ENCODE results near the gene ZBTB9.

Gene ZBTB9

DNA sequence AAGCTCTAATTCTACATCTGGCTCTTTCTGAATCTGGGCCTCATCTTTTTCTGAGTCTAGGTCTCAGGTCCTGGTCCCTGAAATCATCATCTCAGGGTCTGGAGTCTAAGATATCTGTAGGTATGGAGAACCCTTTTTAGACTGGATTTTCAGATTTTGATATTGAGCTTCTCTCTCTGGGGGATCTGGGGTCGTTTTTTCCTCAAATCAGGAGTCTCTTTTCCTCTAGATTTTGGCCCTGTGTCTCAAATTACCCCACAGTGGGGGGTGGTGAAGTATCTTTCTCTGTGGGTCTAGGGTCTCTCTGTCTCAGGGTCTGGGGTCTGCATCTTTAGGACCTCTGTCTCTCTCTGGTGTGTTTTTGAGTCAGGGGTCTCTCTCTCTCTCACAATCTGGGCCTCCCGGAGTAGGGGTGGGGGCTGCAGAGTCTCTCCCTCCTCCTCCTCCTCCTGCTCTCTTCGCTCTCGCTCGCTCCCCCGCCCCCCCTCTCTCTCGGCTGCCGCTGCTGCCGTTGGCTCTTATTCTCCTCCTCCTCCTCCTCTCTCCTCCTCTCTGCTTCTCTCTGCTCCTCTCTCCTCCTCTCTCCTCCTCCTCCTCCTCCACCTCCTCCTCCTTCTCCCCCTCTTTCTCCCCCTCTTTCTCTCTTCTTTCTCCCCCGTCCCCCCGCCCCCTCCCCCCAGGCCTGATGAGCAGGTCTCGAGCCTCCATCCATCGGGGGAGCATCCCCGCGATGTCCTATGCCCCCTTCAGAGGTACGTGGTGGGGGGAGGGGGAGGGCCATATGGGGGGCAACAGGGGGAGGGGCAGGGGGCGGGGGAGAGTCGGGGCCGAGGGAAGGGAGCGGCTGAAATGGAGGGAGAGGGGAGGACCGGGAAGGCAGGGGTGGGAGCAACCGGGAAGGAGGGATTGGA lies 34.5 kb upstream of the ZBTB9 start, which contains the start of gene SYNGAP1:
Gene SYNGAP1, plus strand, starts transcription at position 486 of the 911 bp plus-strand sequence. Its CDS starts 200 bp downstream, at position 686.
- peak; percentile 71 for DNase-seq

DNA sequence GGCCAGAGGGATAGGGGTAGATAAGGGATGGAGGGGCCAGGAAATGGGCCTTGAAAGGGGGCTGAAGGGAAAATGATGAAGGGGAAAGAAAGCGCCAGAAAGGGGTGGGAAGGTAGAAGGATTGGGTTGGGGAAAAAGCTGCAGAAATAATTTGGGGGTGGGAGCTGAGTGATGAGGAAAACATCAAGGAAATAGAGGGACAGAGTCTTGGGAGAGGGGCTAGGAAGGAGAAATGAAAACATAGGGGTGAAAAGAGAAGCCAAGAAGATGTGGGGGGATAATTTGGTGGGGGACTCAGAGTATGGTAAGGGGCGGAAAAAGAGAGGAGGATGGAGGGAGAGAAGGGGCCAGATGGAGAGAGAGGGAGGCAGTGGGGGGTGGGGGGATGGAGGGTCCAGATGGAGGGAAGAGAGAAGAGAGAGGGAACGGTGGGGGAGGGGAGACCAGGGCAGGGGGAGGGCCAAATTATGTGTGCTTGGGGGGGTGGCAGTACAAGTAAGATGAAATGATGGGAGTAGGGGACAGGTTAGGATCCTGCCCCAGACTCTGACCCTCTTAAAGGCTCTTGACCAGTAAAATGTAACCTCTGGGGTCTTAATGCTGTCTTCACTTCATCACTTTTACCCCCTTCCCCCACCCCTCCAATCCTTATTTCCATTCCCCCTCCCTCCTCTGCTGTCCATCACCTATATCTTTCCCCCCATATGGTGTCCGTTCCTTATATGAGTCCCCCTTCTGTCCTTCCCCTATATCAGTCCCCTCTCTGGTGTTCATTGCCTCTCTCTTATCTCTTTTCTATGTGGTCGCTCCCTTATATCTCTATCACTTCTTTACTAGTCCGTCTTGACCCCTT lies 33.7 kb upstream of the ZBTB9 start:
- no peak for DNase-seq

DNA sequence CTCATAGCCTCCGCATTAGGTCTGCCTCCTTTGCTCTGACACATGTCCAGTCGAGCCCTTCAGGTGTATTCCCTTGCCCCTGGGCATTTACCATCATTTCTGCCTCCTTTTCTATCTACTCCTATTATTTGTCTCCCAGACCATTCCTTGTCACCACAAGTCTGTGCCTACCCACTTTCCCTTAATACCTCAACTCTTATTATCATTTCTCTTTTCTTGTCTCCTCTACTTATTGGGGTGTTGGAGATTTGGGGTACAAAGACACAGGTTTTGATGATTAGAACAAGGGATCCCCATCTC lies 33.1 kb upstream of the ZBTB9 start:
- DNase-seq, result no peak

DNA sequence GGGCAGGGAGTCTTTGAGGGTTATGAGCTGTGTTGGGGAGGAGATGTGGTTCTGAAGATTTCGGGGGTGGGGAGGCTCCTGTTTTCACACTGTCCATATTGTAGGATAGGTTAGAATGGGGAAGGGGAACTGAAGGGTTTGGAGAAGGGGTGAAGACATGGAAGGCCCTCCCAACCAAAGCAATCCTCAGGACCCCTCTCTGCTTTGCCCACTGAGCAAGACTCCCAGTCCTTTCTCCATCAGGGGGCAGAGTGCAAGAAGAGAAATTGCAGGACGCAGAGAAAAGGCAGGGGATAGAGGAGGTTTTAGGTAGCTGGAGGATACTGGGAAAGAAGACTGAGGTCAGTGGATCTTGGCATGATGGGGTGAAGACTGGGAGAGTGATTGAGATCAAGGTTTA lies 30.6 kb upstream of the ZBTB9 start:
- no peak for DNase-seq

DNA sequence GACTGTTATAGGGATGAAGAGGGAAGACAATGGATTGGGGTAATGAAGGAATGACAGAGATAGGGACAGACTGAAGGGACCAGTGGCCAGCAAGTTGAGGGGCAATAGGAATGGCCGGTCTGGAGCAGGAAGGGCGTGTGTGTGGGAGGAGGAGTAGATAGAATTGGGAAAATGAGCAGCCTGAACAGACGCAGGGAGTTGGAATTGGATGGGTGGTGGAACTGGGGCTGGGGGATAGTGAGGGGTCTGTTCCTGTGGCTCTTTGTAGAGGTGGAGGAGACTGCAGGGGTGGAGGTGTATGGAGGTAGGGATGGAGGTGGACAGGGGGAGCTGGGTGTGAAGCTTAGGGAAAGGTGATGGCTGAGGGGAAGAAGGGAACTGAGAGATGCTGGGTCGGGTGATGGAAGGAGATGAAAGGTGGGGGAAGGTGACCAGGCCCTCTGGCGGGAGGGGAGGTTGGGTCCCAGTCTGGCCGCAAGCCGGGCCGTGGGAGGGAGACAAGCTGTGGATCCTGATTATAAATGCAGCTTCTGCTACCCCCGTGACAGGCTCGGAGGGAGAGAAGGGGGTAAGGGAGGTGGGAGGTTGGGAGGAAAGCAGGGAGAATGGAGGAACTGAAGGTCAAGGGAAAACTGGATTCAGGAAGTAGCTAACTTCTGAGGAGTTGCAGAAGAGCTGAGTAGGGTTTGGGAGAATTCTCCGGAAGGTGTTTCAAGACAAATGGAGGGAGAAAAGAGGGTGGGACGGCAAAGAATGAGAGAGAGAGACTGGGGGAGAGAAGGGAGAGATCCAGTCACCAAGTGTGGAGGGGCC lies 29.3 kb upstream of the ZBTB9 start:
- DNase-seq, result no peak

DNA sequence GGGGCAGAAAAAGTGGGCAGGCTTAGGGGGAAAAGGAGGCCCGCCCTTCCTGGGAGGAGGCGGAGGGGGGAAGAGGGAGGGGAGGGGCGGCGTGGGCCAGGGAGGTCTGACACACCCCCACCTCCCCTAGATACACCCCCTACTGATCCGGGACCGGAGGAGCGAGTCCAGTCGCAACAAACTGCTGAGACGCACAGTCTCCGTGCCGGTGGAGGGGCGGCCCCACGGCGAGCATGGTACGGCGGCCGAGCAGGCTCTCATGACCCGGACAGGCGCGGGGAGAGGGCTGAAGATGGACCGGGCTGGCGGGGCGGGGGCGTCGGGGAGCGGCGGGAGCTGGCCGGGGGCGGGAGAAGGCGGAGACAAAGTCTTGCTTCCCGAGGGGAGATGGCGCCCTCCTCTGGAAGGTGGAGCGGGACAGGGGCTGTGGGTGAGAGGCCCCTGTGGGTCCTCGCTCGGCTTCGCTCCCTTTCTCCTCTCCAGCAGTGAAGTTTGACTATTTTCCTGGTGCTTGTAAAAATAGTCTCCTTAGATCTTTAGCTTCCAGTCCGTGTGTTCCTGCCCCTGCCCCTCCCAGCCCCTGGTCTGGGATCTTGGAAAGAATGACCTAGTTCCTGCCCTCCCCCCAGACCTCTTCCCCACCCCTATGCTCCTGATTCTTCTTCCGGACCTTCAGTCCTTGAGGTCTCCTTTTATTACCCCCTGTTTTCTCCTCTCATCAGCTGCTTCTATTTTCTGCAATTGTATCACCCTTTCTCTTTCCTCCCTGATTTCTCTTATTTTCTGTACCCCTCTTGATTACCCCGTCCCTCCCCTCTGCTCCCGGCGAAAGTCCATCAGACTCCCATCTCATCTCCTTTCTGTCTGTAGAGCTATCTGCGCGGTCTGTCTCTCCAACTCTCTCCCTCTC lies 28.5 kb upstream of the ZBTB9 start:
- DNase-seq, result peak; percentile 91

DNA sequence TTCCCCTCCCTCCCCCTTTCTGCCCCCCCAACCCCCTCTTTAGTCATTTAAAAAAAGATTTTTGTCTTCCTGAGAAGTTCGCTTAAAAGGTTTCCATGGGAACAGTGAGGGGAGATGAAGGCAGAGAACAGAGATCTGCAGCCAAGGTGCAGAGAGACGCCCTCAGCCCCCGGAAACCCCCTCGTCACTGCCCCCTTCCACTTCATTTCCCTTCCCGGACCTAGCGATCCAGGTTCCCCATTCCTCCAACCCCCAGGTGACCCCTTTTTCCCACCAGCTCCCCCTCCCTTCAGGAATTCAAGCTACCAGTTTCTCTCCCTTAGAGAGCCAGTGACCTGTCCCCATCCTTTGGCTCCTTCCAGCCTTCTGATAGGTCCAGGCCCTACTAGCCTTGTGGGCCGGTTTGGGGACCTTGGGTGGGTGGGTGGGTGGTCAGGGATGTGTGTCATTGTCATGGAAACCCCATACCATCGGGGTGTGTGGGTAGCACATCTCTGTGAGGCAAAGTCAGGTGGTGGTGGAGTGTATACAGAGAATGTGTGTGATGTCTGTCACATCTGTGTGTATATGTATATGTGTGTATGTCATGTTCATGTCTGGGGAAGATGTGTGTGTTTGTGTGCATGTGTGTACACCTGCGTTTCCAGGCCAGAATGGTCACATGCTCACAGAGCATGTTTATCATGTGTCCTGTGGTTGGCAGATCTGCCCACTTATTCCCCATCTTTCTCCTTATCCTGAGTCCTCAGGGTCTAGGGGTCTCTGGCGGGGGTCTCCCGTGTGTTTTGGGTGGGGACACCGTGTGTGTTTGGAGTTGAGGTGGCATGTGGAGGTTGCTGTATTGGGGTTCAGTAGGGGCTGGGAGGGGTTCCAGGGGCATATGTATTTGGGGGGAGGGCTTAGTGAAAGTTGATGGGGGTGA lies 27.5 kb upstream of the ZBTB9 start:
- DNase-seq, result peak; percentile 31

DNA sequence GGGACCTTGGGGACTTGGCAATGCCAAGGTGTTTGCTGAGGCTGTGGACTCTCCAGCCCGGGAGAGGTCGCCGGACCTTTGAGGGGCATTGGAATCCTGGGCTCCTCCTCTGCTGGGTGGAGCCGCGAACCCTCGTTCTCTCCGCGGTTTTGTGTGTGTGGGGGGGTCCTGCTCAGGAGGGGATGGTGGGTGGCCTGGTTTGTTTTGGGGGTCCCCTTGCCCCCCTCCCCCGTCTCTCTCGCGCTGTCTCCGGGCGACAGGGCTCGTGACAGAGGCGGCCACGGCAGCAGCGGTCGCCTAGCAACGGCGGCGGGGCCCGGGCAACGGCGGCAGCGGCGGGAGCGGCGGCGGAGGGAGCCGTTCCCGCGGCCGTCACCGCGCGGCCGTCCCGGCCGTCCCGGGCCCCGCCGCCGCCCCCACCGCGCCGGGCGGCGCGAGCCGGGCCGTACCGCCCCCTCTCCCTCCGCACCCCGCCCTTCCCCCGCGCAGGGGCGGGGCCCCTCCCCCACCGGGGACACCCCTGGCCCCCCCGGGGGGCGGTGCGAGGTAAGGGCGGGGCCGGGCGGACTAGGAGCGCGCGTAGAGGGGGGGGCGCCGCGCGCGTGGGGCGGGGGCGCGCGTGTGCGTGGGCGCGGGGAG lies 26.7 kb upstream of the ZBTB9 start:
- peak; percentile 78 for DNase-seq

DNA sequence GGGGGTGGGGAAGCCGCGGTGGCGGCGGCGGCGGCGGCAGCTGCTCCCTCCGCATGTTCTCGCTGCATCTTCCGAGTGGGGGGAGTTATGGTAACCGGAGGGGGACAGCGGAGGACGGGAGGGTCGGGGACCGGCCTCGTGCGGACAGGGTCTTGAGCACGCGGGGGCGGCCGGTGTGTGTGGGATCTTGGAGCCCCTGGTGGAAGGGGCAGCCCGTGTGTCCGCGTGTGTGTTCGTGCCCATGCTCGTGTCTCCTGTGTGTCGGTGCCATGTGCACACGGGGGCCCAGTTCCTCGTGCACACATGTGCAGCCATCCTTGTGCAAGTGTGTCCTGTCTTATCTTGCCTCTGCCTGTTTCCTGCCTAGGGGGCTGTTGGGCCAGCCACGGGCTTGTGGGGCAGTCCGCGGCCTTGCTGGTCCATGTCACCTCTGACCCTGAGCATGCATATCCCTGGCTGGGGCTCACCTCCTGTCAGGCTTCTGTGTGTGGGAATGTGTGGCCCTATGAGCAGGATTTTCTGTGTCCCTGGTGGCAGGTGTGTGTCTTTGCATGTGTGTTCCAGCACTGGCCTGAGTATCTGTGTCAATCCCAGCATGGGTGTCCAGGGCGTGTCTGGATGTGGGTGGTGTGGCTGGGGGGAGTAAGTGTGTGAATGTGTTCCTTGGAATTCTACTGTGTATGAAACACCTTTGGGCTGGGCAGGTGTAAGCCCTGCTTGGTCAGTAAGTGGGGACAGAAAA lies 26.0 kb upstream of the ZBTB9 start:
- peak; percentile 40 for DNase-seq

DNA sequence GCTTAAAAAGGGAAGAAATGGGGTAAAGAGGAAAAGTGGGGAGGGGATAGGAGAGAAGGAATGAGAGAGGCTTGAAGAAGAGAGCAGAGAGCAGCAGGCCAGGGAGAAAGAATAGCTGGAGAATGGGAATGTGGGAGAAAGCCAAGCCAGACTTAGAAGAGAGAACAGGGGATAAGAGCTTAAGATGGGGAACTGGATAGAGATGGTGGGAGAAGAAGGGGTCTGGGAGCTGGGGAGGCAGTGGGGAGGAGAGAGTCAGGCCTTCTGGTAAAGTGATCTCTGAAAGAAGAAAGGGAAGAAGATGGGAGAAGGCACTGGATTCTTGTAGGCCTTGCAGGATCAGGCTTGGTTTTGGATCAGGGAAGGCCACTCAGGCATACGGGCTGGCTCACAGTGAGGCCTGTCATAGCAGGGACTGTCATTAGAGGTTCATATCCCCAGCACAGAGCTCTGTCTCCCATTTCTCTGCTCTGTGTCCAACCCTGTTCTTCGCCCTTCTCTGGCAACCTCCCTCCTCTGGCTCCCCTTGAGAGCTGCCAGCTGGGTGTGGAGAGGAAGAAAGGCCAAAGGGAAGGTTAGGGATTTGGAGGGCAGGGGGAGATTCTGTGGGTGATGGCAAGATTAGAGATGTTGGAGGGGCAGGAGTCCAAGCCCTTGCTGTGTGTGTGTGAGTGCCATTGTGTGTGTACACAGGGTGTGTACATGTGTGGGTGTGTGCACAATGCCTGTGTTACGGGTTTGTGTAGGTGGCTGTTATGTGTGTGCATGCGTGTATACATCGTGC lies 25.2 kb upstream of the ZBTB9 start:
- DNase-seq, result no peak

DNA sequence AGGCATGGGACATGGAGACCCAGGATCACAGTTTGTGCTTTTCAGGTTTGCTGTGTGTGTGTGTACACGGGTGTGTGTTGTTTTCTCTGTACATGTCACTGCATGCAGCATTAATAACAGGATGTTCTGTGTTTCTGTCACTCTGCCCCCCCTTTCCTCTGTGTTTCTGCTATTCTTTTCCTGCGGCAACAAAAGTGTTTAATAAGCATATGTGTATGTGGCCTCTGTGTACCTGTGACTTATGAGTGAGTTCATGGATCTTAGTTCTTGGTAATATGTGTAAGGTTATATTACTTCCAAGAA lies 24.7 kb upstream of the ZBTB9 start:
- DNase-seq, result peak; percentile 46

DNA sequence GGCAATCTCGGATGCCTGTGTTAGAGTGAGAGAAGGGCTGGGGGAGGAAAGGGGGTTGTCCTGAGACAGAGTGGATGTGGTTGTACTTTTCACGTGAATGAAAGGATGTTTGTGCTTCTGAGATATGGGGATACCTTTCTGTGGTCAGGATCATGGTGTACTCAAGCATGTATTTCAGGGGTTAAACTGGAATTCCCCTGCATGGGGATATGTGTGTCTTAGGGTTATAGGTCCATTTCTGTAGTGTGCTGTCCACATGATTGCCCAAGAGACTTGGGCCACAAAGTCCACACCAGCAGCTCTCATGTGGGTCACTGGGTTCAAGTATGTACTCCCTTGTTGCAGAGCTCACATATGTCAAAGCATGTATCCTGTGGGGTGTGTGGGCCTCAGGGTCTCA lies 24.0 kb upstream of the ZBTB9 start:
- DNase-seq, result no peak

DNA sequence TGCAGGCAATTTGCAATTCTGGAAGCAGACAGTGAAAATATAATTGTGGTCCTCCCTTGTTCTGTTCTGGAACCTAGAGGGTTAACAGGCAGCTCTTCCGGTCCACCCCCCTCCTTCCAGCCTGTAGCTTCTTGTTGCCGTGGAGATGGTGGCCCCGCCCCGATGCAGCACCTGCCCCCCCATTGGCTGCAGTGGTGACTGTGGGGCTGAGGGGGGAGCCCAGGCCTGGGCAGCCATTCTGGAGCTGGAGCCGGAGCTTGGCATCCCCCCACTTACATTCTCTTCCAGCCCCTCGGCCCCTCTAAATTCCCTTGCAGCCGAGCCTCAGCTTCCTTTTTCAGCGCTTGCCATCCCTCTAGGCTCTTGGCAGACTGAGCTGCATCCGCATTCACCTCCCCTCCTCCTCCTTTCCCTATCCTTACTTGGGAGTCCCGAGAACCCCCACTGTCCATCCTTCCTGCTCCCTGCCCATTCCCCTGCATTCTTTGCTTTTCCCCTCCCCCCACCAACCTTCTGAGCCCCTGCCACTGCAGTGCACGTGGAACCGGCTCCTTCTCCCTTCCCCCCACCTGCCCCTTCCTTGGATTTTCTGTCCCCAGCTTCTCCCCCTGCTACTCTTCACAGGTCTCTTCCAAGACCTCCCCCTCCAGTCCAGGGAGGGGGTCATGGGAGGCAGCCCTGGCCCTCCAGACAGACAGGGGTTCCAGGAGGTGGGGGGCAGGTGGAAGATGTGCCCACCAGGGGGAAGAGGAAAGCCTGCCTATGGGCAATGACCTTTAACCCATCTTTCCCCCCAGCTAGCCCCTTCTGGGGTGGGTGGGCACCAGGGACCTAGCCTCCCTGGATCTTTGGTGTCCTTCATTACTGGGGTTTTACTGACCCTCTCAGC lies 23.1 kb upstream of the ZBTB9 start:
- DNase-seq, result peak; percentile 90

DNA sequence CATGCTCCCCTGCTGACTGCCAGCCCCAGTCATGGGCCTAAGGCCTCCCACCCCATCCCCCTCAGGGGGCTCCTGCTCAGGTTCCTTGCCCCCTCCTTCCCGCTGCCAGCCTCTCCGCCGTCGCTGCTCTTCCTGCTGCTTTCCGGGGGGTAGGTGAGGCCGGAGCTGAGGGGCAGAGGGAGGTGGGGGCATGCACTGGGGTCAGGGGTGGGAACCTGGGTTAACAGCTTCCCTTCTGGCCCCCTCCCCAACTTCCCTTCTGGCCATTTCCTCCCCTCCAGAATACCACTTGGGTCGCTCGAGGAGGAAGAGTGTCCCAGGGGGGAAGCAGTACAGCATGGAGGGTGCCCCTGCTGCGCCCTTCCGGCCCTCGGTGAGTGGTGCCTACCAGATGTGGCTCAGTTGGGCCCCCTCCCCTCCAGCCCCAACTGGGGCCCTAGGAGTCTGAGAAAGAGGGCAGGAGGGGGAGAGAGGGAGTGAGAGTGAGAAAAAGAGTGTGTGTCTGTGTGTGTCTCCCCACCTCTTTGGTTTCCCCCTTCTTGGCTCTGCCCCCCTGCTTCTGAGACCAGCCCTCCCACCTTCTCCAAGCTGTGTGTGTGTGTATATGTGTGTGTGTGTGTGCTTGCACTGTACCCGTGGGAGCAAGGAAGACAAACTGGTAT lies 22.4 kb upstream of the ZBTB9 start:
- DNase-seq, result peak; percentile 37

DNA sequence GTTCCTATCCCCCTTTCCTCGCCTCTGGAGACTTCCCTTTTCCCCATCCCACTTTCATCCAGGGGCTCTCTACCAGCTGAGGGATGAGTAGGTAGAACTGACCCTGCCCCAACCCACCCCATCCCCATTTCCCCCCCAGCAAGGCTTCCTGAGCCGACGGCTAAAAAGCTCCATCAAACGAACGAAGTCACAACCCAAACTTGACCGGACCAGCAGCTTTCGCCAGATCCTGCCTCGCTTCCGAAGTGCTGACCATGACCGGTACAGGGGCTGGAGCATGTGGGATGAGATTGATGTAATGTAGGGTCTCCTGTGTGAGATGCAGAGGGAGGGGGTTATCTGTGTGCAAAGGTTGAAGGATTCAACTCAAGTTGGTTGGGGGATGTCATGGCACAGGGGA lies 21.8 kb upstream of the ZBTB9 start:
- DNase-seq, result no peak

DNA sequence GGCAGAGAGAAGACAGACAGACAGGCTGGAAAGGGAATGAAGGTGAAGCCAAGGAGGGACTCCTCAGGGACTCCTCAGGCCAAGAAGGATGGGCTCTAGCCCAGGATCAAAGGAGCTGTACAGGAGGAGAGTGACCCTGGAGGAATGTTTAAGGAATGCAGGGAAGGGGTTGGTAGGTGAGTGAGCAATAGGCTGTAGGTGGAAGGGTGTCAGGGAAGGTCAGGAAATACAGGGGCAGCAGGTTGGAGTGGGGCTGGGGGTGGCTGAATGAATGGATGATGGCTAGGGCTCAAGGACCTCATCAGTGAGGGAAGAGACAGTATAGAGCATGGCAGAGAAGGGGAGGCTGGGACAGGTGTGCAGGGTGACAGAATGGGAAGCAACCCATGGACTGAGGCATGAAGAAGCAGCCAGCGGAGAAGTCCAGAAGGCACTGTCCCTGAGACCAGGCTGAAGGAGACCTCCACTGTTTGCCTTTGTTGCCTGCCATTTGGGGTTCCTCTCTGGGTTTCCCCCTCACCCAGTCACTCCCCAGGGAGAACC lies 21.3 kb upstream of the ZBTB9 start:
- no peak for DNase-seq
